ENCODE results near the gene PIM2. TPM values are rescaled to one million over a fixed set of nuclear protein-coding genes. Genes with fewer than 3 reads are reported as not detected.
A peak's percentile ranks its signal among the peaks of the same experiment; 100 is the strongest.
"Not testable (repeated sequence)": the region's sequence is repeated elsewhere in the genome, so short reads cannot be mapped to it uniquely, and the experiment has no call there.

The PIM2 gene
- total RNA-seq, 1 experiment from 2014 or later: 0.16 TPM

GRCh38 chrX:48908600-48908999, 10.2 kb downstream of the PIM2 start:
- no peak for DNase-seq (ENCODE audit: low read depth)

DNA sequence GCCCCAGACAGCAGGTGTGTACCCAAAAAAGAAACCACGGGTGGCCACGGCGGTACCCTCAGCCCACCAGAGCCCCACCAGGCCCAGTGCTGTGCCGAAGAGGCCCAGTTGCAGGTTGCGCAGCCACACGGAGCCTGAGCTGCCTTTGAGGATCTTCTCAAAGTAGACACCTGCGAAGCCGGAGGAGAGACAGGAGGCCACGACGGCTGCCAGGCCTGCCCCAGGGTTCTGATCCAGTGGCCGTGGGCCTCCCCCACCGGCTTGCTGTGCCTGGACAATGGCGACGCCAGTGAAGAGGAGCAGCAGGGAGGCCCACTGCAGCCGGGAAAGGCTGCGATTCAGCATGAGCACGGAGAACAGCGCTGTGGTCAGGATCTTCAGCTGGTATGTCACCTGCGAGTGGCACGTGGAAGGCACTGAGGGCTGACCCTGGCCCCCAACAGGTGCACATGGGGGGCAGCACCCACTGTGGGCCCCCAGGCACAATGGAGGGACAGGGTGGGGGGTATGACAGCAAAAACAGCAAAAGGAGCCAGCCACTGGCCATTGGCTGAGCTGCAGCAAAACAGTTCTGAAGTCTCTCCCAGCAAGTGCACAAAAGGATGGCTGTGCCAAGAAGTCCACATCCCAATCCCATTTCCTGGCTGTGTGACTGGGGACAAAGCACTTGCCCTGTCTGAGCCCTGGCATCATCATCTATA, 13.6 kb downstream of the PIM2 start:
- no peak for DNase-seq (ENCODE audit: low read depth)

DNA sequence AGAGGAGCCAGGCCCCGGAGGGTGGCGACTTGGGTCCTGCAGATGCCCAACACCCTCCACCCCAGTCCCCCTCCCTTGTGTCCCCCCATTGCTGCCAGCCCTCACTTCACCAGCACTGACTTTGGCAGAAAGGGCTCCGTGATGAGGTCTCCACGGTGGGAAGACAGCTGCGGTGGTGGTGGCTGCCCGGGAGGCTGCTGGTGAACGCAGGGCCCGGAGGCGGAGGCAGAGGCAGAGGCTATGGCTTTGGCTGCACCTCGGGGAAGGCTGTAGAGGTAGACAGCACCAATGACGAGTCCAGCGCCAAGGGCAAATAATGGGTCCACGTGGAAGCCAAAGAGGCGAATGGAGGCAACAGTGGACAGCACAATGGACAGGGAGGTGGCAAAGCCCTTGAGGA, 14.2 kb downstream of the PIM2 start:
- no peak for DNase-seq (ENCODE audit: low read depth)

GRCh38 chrX:48904180-48904579, 14.6 kb downstream of the PIM2 start:
- DNase-seq (ENCODE audit: low read depth): no peak

GRCh38 chrX:48903290-48903689, 15.5 kb downstream of the PIM2 start:
- DNase-seq (ENCODE audit: low read depth): no peak

- DNase-seq (ENCODE audit: low read depth): no peak
Measured at GRCh38 chrX:48902776-48903175, 16.0 kb downstream of the PIM2 start.

- DNase-seq (ENCODE audit: low read depth): no peak
Measured at GRCh38 chrX:48902135-48902534, 16.7 kb downstream of the PIM2 start.

GRCh38 chrX:48901069-48901468, 17.8 kb downstream of the PIM2 start:
- DNase-seq (ENCODE audit: low read depth): no peak

DNA sequence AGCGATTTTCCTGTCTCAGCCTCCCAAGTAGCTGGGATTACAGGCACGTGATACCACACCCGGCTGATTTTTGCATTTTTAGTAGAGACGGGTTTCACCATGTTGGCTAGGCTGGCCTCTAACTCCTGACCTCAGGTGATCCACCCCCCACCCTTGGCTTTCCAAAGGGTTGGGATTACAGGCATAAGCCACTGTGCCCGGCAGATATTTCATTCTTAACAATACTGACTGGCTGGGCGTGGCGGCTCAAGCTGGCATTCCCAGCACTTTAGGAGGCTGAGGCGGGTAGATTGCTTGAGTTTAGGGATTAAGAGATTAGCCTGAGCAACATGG, 19.8 kb downstream of the PIM2 start:
- no peak for DNase-seq (ENCODE audit: low read depth)

- peak; percentile 93 for DNase-seq (ENCODE audit: low read depth)
Measured at GRCh38 chrX:48897625-48898306, 21.1 kb downstream of the PIM2 start, which contains the start of the genes PQBP1 and TIMM17B. Gene PQBP1, plus strand, starts transcription at chrX:48897930. Its CDS starts 580 bp downstream, at chrX:48898510. Gene TIMM17B, minus strand, starts transcription at chrX:48897768. Its CDS starts 19 bp downstream, at chrX:48897749.

GRCh38 chrX:48897157-48897624, 21.6 kb downstream of the PIM2 start:
- DNase-seq (ENCODE audit: low read depth): peak; percentile 68

- no peak for DNase-seq (ENCODE audit: low read depth)
Measured at GRCh38 chrX:48896611-48897011, 22.2 kb downstream of the PIM2 start.

- DNase-seq (ENCODE audit: low read depth): no peak
Measured at GRCh38 chrX:48894891-48895290, 23.9 kb downstream of the PIM2 start.

GRCh38 chrX:48893556-48894348, 25.1 kb downstream of the PIM2 start:
- DNase-seq (ENCODE audit: low read depth): no peak

- no peak for DNase-seq (ENCODE audit: low read depth)
Measured at GRCh38 chrX:48892896-48893295, 25.9 kb downstream of the PIM2 start.

- DNase-seq (ENCODE audit: low read depth): peak; percentile 57
Measured at GRCh38 chrX:48891402-48892288, 27.2 kb downstream of the PIM2 start.

DNA sequence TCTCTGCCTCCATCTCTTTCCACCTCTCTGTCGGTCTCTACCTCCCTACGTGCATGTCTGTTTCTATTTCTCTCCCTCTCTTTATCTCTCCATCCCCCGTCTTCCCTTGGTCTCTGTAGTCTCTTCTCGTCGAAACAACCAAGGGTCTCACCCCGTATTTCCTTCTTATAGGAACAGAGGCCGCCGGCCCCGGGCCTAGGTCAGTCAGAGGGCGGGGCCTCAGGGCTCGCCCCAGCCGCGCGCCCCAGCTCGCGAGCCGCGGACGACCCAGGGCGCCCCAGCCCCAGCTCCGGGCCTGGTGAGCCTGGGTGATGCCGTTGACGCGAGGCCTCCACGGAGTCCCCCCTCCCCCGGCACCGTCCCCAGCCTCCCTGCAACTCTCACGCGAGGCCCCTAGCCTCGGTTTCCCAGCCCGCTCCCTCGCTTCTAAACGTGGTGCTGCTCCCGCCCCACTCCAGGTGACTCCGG, 27.9 kb downstream of the PIM2 start:
- no peak for DNase-seq (ENCODE audit: low read depth)

GRCh38 chrX:48890296-48890925, 28.4 kb downstream of the PIM2 start:
- DNase-seq (ENCODE audit: low read depth): no peak

DNA sequence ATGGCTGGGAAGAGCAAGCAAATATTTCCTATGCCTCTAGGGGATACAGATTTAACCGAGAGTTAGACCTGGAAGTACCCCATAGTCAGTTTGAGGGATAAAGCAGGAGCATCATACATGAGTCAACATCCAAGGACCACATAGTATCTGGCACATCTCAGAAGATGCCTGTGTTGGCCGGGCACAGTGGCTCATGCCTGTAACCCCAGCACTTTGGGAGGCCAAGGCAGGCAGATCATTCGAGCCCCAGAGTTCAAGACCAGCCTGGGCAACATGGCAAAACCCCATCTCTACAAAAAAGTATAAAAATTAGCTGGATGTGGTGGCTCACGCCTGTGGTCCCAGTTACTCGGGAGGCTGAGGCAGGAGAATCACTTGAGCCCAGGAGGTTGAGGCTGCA, 32.2 kb downstream of the PIM2 start:
- not testable (repeated sequence) for DNase-seq (ENCODE audit: low read depth)

- DNase-seq (ENCODE audit: low read depth): no peak
Measured at GRCh38 chrX:48883729-48884128, 35.1 kb downstream of the PIM2 start.
